GM18526 (cell line): Measurements from ENCODE around the gene PRSS22.

ENCODE experiments used
- POLR2A ChIP-seq: IDR thresholded peaks from 3 replicates; pipeline ENCODE4 v1.6.1; 2011; ENCODE audit not compliant: insufficient read length; ENCODE audit errors: extremely low read depth

The PRSS22 gene

GRCh38 chr16:2842340-2843000, 15.5 kb downstream of the PRSS22 start:
- TF ChIP-seq POLR2A = no peak

GRCh38 chr16:2841606-2842339, 16.2 kb downstream of the PRSS22 start:
- no peak for TF ChIP-seq POLR2A

- TF ChIP-seq POLR2A = no peak
Observed at GRCh38 chr16:2840914-2841313, 17.1 kb downstream of the PRSS22 start.

GRCh38 chr16:2839650-2840450, 18.1 kb downstream of the PRSS22 start:
- TF ChIP-seq POLR2A = no peak

- no peak for TF ChIP-seq POLR2A
Observed at GRCh38 chr16:2838928-2839327, 19.0 kb downstream of the PRSS22 start.

GRCh38 chr16:2836646-2837508, 21.1 kb downstream of the PRSS22 start:
- TF ChIP-seq POLR2A = no peak

- TF ChIP-seq POLR2A = no peak
Observed at GRCh38 chr16:2835638-2836493, 22.1 kb downstream of the PRSS22 start.

- TF ChIP-seq POLR2A = no peak
Observed at GRCh38 chr16:2834968-2835367, 23.0 kb downstream of the PRSS22 start.

GRCh38 chr16:2833776-2834175, 24.2 kb downstream of the PRSS22 start:
- no peak for TF ChIP-seq POLR2A

GRCh38 chr16:2831203-2831602, 26.8 kb downstream of the PRSS22 start:
- TF ChIP-seq POLR2A = no peak

- no peak for TF ChIP-seq POLR2A
Observed at GRCh38 chr16:2830355-2830695, 27.6 kb downstream of the PRSS22 start.

GRCh38 chr16:2829501-2830354, 28.2 kb downstream of the PRSS22 start, which contains the start of gene ZG16B:
TSS of gene ZG16B (plus strand) at chr16:2830303. CDS start at chr16:2830442, 139 bp downstream.
- TF ChIP-seq POLR2A = no peak

- TF ChIP-seq POLR2A = no peak
Observed at GRCh38 chr16:2828876-2829430, 29.0 kb downstream of the PRSS22 start.
